ENCODE data around the gene SEPTIN5.
"Not testable (repeated sequence)": the region's sequence is repeated elsewhere in the genome, so short reads cannot be mapped to it uniquely, and the experiment has no call there.

The SEPTIN5 gene

GRCh38 chr22:19714312-19715187 is at the start of gene SEPTIN5:
TSS of gene SEPTIN5 (plus strand) at chr22:19714503. CDS start at chr22:19714589, 86 bp downstream.
- no peak for DNase-seq

- DNase-seq, result no peak
These were observed 49.1 kb upstream of the SEPTIN5 start for GRCh38 chr22:19664951-19665783.

- DNase-seq, result no peak
These were observed 48.3 kb upstream of the SEPTIN5 start for GRCh38 chr22:19665784-19666672.

- DNase-seq, result no peak
These were observed 47.4 kb upstream of the SEPTIN5 start for GRCh38 chr22:19666673-19667593.

GRCh38 chr22:19667872-19668740 is 46.2 kb upstream of the SEPTIN5 start:
- DNase-seq, result no peak

- DNase-seq, result no peak
These were observed 45.6 kb upstream of the SEPTIN5 start for GRCh38 chr22:19668748-19669147.

- DNase-seq, result no peak
These were observed 44.7 kb upstream of the SEPTIN5 start for GRCh38 chr22:19669570-19669969.

GRCh38 chr22:19671316-19671715 is 43.0 kb upstream of the SEPTIN5 start:
- DNase-seq, result no peak

GRCh38 chr22:19672054-19672776 is 42.1 kb upstream of the SEPTIN5 start:
- no peak for DNase-seq

GRCh38 chr22:19673660-19674059 is 40.6 kb upstream of the SEPTIN5 start:
- DNase-seq, result no peak

- DNase-seq, result no peak
These were observed 40.0 kb upstream of the SEPTIN5 start for GRCh38 chr22:19674129-19674928.

GRCh38 chr22:19674929-19675253 is 39.4 kb upstream of the SEPTIN5 start:
- no peak for DNase-seq

- DNase-seq, result no peak
These were observed 38.9 kb upstream of the SEPTIN5 start for GRCh38 chr22:19675428-19675827.

GRCh38 chr22:19676437-19676836 is 37.9 kb upstream of the SEPTIN5 start:
- DNase-seq, result not testable (repeated sequence)

- no peak for DNase-seq
These were observed 35.3 kb upstream of the SEPTIN5 start for GRCh38 chr22:19678949-19679521.

- peak; percentile 6 for DNase-seq
These were observed 34.7 kb upstream of the SEPTIN5 start for GRCh38 chr22:19679522-19680101.

GRCh38 chr22:19680287-19680881 is 33.9 kb upstream of the SEPTIN5 start:
- DNase-seq, result no peak
